Medulla oblongata (tissue), 1 donor: ENCODE results near the gene GRAMD2B.

Experiments
- DNase-seq: peaks from one replicate; pipeline ENCODE4 v3.0.0-alpha.2; 2015; ENCODE audit errors: extremely low spot score

The GRAMD2B gene

GRCh38 chr5:126542441-126542840 lies 119.2 kb downstream of the GRAMD2B start:
- no peak for DNase-seq

- no peak for DNase-seq
Measured at GRCh38 chr5:126543009-126543408, 119.8 kb downstream of the GRAMD2B start.

GRCh38 chr5:126543660-126544059 lies 120.5 kb downstream of the GRAMD2B start:
- DNase-seq, result no peak
